ENCODE results near the gene DNASE2B. TPM values are rescaled to one million over a fixed set of nuclear protein-coding genes. Genes with fewer than 3 reads are reported as not detected.
A peak's percentile ranks its signal among the peaks of the same experiment; 100 is the strongest.

DNASE2B gene
- total RNA-seq, 1 experiment from 2014 or later, result not detected

GRCh38 chr1:84386716-84387479 lies 11.4 kb upstream of the DNASE2B start:
- H3K4me3 Mint-ChIP-seq (ENCODE audit: unreplicated experiment), result no peak overlapping the region
- no peaks in the 10 kb centered on the region for H3K36me3 Mint-ChIP-seq (ENCODE audit: insufficient read depth, unreplicated experiment)
- DNase-seq (ENCODE audit: unreplicated experiment), result no peak
- BruUV-seq (replicated peaks), result no TSS peak
- H3K9me3 Mint-ChIP-seq (ENCODE audit: unreplicated experiment), result no peaks in the 10 kb centered on the region
- H3K4me1 Mint-ChIP-seq (ENCODE audit: insufficient read depth, unreplicated experiment), result peaks cover 5% of the 10 kb centered on the region
- intact Hi-C loops (cut with micrococcal nuclease), result no loop called here
- ChIA-PET POLR2A (no interaction called here), CTCF (no interaction called here)
- TF ChIP-seq CTCF (IDR thresholded peaks at IDR 0.05; ENCODE audit: unreplicated experiment), result no peak
- no peaks in the 10 kb centered on the region for H3K27me3 Mint-ChIP-seq (ENCODE audit: insufficient read depth, unreplicated experiment)
- H3K27ac Mint-ChIP-seq (ENCODE audit: low read depth, unreplicated experiment), result no peak overlapping the region

- intact Hi-C loops (cut with micrococcal nuclease), result no loop called here
- BruUV-seq (replicated peaks), result no TSS peak
- ChIA-PET CTCF (no interaction called here), POLR2A (no interaction called here)
- no peak for TF ChIP-seq CTCF (IDR thresholded peaks at IDR 0.05; ENCODE audit: unreplicated experiment)
- Mint-ChIP-seq H3K27ac (ENCODE audit: low read depth, unreplicated experiment) (no peak overlapping the region), H3K36me3 (ENCODE audit: insufficient read depth, unreplicated experiment) (no peaks in the 10 kb centered on the region), H3K27me3 (ENCODE audit: insufficient read depth, unreplicated experiment) (no peaks in the 10 kb centered on the region), H3K4me3 (ENCODE audit: unreplicated experiment) (no peak overlapping the region), H3K9me3 (ENCODE audit: unreplicated experiment) (no peaks in the 10 kb centered on the region), H3K4me1 (ENCODE audit: insufficient read depth, unreplicated experiment) (peaks cover 5% of the 10 kb centered on the region)
- DNase-seq (ENCODE audit: unreplicated experiment), result no peak
Observed at GRCh38 chr1:84387480-84388163, 10.7 kb upstream of the DNASE2B start.

- ChIA-PET CTCF (interaction anchor here (0.6 to 1.3 kb wide), 5 partner anchors 9 to 367 kb away, joined by 3 to 4 read pairs (median 3); no protein-coding TSS in a partner anchor), POLR2A (interaction anchor here (0.9 to 2.5 kb wide), 2 partner anchors 12 kb away, joined by 3 to 11 read pairs; no protein-coding TSS in a partner anchor)
- no peak overlapping the region for H3K27ac Mint-ChIP-seq (ENCODE audit: low read depth, unreplicated experiment)
- H3K4me1 Mint-ChIP-seq (ENCODE audit: insufficient read depth, unreplicated experiment), result peaks cover 5% of the 10 kb centered on the region
- intact Hi-C loops (cut with micrococcal nuclease), result no loop called here
- no peaks in the 10 kb centered on the region for H3K9me3 Mint-ChIP-seq (ENCODE audit: unreplicated experiment)
- H3K36me3 Mint-ChIP-seq (ENCODE audit: insufficient read depth, unreplicated experiment), result no peaks in the 10 kb centered on the region
- H3K27me3 Mint-ChIP-seq (ENCODE audit: insufficient read depth, unreplicated experiment), result no peaks in the 10 kb centered on the region
- no TSS peak for BruUV-seq (replicated peaks)
- H3K4me3 Mint-ChIP-seq (ENCODE audit: unreplicated experiment), result no peak overlapping the region
- no peak for TF ChIP-seq CTCF (IDR thresholded peaks at IDR 0.05; ENCODE audit: unreplicated experiment)
- DNase-seq (ENCODE audit: unreplicated experiment), result peak; percentile 34
Observed at GRCh38 chr1:84390226-84390625, 8.1 kb upstream of the DNASE2B start.

- intact Hi-C loops (cut with micrococcal nuclease), result loop anchor here (10.0 kb wide), 1 partner anchor 146 kb away; no protein-coding TSS in a partner anchor
- POLR2A ChIA-PET, result interaction anchor here (3.1 kb wide), 1 partner anchor 11 kb away, joined by 11 read pairs; no protein-coding TSS in a partner anchor
- no peaks in the 10 kb centered on the region for H3K36me3 Mint-ChIP-seq (ENCODE audit: insufficient read depth, unreplicated experiment)
- DNase-seq (ENCODE audit: unreplicated experiment), result no peak
- no peaks in the 10 kb centered on the region for H3K9me3 Mint-ChIP-seq (ENCODE audit: unreplicated experiment)
- BruUV-seq (replicated peaks), result no TSS peak
- H3K4me1 Mint-ChIP-seq (ENCODE audit: insufficient read depth, unreplicated experiment), result peaks cover 10% of the 10 kb centered on the region
- CTCF ChIA-PET, result no interaction called here
- no peak for TF ChIP-seq CTCF (IDR thresholded peaks at IDR 0.05; ENCODE audit: unreplicated experiment)
- no peak overlapping the region for H3K27ac Mint-ChIP-seq (ENCODE audit: low read depth, unreplicated experiment)
- no peaks in the 10 kb centered on the region for H3K27me3 Mint-ChIP-seq (ENCODE audit: insufficient read depth, unreplicated experiment)
- H3K4me3 Mint-ChIP-seq (ENCODE audit: unreplicated experiment), result no peak overlapping the region
Observed at GRCh38 chr1:84401156-84401555, 2.9 kb downstream of the DNASE2B start.

All from MCF 10A (cell line).